SU-DHL-6 (cell line): Measurements from ENCODE around the gene IQCM.

Experiments used
- CTCF ChIP-seq: fragments of 200-600 bp; sonication (generic); IDR thresholded peaks from one replicate; pipeline ENCODE4 v1.5.1; 2017; ENCODE audit warnings: antibody characterized with exemption, mild to moderate bottlenecking, low read length, moderate library complexity; ENCODE audit not compliant: insufficient read depth, poor library complexity, severe bottlenecking
- EZH2phosphoT487 ChIP-seq: fragments of 200-600 bp; sonication (generic), shearing (Covaris generic); conservative IDR thresholded peaks from 2 replicates; pipeline ENCODE4 v1.6.1; 2018; ENCODE audit warnings: mild to moderate bottlenecking, antibody characterized with exemption, low read length, moderate library complexity, mixed read lengths

DNA sequence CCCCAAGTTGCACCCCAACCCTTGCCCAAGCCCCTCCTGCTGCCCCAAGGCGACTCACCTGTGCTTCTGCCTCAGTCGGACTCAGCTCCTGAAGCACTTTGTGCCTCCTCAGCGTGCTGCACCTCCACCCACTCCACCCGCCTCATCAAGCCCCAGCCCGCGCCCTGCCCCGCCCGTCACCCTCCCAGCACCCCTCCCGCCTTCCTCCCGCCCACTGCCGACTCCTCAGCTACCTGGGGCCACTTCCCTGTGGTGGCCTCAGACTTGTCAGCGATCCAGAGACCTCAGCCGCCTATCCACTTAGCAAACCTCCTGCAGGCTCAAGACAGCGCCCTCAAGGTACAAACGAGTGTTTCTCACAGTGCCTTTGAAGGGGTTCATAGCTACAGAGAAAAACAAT lies 19.6 kb upstream of the IQCM start:
- TF ChIP-seq CTCF (no peak), EZH2phosphoT487 (no peak)
